ENCODE data around the gene ARHGEF17.

DNA sequence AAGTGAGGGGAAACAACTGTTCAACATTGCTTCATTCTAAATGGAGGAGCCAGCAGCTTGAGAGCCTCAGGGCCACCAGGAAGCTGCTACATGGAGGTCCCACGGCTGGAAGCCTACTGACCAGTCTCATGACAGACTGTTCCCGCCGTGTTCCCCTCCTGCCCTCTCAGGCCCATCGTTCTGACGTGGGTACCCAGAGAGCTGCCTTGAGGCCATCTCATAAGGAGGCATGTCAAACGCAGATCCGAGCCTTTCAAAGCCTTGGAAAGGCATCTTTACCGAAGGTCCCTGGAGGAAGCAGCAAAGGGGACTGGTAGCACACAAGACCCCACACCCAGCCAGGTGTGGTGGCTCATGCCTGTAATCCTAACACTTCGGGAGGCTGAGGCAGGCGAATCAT is 8.3 kb upstream of the ARHGEF17 start:
- TF ChIP-seq EZH2phosphoT487 (IDR thresholded peaks at IDR 0.05; ENCODE audit: insufficient read depth, low read depth) = no peak
- TF ChIP-seq EZH2 (IDR thresholded peaks at IDR 0.05; ENCODE audit: insufficient read depth, poor library complexity, severe bottlenecking) = no peak

Measured in GM23248 (cell line).